ENCODE results near the gene EXTL1.
"Not testable (repeated sequence)": the region's sequence is repeated elsewhere in the genome, so short reads cannot be mapped to it uniquely, and the experiment has no call there.

EXTL1 gene, protein sequence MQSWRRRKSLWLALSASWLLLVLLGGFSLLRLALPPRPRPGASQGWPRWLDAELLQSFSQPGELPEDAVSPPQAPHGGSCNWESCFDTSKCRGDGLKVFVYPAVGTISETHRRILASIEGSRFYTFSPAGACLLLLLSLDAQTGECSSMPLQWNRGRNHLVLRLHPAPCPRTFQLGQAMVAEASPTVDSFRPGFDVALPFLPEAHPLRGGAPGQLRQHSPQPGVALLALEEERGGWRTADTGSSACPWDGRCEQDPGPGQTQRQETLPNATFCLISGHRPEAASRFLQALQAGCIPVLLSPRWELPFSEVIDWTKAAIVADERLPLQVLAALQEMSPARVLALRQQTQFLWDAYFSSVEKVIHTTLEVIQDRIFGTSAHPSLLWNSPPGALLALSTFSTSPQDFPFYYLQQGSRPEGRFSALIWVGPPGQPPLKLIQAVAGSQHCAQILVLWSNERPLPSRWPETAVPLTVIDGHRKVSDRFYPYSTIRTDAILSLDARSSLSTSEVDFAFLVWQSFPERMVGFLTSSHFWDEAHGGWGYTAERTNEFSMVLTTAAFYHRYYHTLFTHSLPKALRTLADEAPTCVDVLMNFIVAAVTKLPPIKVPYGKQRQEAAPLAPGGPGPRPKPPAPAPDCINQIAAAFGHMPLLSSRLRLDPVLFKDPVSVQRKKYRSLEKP

GRCh38 chr1:26021647-26022403 is at the start of gene EXTL1:
Gene EXTL1, plus strand, starts transcription at chr1:26021775. Its CDS starts 872 bp downstream, at chr1:26022647.
- DNase-seq, result no peak

- no peak for DNase-seq
Measured at GRCh38 chr1:25971811-25972180, 49.8 kb upstream of the EXTL1 start.

DNA sequence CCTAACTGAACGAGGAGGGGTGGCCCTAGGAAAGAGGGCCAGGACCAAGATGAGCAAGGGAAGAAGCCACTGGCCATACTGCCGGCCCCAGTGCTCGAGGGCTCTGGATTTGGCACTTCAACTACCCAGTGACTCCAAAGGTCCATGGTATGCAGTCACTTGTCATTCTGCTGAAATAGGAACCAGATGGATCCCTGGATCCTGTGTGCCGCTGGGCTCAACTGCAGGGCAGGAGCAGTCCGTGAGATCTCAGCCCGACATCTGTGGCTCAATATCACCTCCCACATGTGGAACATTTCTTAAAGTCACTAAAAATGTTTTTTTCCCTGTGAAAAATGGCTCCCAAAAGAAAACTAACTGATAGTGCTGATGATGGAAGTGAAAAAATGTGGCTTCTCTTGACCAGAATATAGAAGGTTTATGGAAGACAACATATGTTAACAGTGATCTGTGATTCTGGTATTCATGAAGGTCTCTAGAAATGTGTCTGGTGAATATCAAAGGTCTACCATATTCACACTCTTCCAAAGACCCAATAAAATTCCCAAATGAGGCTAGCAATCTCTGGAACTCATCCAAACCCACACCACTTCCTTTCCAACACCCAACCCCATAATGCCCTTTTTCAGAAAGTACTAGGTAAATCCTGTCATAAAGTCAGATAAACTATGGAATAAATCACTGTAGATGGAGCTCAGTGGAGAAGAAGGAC is 47.8 kb upstream of the EXTL1 start:
- no peak for DNase-seq

DNA sequence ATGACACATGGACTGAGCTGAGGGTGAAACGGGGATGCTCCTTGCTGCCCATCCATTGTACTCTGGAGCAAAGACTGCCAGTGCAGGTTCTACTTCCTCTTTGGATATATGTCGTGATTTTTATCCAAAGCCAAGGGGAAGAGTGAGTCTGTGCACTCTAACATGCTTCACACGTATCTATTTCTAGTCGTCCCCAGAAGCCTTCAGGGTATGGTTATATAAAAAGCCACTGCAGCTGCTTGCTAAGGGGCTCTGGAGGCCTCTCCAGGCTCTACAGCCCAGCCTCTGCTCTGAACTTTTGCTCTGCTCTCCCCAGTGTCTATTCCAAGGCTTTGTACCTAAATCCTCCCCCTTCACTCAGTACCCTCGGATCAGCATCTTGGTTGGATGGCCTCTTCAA is 43.8 kb upstream of the EXTL1 start:
- DNase-seq, result no peak

DNA sequence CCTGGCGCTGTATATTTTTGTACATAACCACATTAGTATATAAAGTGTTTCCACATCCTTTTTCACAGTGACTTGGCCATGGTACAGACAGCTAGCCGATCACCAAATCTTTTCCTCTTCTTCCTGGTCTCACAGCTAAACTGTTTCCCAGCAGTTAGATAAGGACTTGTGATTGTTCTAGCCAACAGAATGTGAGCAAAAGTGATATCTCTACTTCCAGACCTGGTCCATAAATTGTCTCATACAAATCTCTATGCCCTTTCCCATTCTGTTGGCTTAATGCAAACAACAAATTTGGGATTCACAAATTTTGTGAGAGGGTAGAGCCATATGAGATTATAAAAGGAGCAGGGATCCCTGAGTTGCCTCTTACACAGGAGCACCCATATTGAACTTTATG is 43.2 kb upstream of the EXTL1 start:
- no peak for DNase-seq

GRCh38 chr1:25979210-25979609 is 42.4 kb upstream of the EXTL1 start:
- no peak for DNase-seq

- DNase-seq, result no peak
Measured at GRCh38 chr1:25985171-25985570, 36.4 kb upstream of the EXTL1 start.

DNA sequence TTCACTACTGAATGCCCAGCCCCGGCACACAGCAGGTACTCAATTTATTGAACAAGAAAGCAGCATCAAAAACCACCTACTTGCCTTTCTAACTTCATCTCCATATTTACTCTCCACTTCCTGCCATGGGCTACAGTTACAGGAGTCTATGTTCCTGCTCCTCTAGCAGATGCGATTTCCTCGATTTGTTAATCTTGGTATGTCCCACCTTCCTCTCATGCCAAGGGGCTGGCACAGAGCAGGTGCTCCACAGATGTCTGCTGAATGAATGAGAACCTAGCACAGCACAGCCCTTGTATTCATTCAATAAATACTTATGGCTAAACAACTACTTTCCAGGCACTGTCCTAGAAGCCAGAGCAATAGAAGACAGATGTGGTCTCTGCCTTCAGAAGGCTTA is 35.9 kb upstream of the EXTL1 start:
- DNase-seq, result no peak

- DNase-seq, result not testable (repeated sequence)
Measured at GRCh38 chr1:25986773-25987172, 34.8 kb upstream of the EXTL1 start.

DNA sequence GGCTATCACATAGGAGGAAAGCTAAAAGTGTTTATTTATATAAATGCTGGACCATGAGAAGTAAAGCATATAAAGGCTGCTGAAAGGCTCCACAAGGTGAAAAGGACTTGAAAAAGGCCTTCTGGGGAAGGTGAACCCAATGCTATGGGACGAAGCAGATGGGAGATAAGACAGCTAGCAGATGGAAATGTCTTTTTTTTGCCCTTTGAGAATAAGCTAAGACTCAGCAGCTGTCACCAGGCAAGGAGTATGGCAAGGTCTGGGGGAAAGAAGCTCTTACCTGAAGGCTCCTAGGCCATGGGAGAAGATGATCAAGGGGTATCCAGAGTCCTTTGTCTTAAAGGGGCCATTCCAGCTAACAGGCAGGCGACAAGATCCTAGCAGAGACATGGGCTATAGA is 33.6 kb upstream of the EXTL1 start:
- no peak for DNase-seq

DNA sequence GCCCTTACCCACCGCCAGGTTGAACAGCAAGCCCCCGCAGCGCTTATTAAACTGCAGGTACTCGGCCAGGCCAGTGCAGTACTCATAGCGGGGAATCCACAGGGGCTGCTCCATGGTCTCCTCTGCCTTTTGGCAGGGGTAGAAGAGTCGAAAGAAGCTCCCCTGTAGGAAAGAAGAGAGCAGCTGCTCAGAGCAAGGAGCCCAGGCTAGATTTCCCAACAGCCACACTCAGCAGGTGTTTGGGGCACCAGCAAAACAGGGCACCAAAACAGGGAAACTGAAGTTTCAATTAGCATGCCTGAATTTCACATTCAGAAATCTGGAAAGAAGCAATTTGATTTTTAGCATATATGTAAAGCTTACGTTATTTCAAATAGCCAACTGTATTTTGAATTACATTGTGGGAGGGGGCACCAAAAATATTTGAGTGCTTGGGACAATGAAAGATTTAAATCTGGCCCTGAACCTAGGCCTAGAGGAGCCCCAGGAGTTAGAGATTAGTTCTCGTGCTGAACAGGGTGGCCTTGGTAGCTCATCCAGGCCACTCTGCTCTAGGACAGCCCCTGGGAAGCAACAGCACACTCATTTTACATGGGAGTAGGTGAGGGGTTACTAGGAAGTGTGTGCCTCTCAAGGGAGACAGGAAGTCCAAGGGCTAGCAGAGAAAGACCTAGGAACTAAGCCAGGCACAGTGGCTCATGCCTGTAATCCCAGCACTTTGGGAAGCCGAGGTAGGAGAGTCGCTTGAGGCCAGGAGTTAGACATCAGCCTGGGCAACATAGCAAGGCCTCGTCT is 31.9 kb upstream of the EXTL1 start:
- no peak for DNase-seq

DNA sequence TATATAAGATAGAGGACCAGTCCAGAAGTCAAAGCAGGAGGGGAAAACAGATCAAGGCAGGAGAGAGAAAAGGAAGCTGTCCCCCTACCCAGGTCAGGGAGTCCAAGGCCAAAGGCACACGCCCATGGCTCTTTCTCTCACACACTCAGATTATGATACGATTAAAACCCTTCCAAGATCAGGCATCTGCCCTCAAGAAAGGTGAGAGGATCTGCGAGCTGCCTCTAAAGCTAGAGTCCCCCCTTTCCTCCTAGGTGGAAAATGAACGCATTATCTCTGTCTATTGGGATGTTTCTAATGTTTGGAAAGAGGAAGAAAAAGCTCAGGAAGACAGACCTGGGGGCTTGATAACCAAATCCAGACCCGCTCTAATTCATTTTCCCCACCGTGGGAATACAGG is 31.3 kb upstream of the EXTL1 start:
- DNase-seq, result no peak

DNA sequence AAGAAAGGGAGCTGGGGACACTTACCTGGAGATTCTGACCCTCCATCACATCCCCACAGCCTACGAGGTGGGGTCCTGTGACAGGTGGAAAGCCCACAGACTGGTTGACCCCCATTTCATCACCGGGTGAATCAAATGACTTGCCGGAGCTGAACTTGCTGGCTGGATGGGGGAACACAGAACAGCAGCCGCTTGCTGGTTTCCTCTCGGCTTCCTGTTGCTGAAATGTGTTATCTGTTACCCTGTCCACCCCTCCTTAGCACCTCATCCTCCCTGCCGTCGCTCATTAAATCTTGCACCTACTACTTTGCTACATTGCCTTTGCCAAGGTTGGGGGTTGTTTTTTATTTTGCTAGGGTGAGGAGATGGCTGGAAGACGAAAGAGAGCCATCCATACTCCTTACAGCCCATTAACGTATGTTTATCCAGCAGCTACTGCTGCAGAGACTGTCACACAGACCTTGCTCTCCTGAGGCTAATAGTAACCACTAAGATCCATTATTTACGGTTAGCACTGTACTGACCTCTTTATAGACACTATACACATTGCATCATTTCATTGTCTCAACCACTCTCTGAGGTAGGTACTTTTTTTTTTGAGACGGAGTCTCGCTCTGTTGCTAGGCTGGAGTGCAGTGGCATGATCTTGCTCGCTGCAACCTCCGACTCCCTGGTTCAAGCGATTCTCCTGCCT is 30.7 kb upstream of the EXTL1 start:
- DNase-seq, result no peak

GRCh38 chr1:25991937-25992688 is 29.5 kb upstream of the EXTL1 start:
- no peak for DNase-seq

- no peak for DNase-seq
Measured at GRCh38 chr1:25992689-25993171, 28.8 kb upstream of the EXTL1 start.

- no peak for DNase-seq
Measured at GRCh38 chr1:25993197-25993951, 28.2 kb upstream of the EXTL1 start.

DNA sequence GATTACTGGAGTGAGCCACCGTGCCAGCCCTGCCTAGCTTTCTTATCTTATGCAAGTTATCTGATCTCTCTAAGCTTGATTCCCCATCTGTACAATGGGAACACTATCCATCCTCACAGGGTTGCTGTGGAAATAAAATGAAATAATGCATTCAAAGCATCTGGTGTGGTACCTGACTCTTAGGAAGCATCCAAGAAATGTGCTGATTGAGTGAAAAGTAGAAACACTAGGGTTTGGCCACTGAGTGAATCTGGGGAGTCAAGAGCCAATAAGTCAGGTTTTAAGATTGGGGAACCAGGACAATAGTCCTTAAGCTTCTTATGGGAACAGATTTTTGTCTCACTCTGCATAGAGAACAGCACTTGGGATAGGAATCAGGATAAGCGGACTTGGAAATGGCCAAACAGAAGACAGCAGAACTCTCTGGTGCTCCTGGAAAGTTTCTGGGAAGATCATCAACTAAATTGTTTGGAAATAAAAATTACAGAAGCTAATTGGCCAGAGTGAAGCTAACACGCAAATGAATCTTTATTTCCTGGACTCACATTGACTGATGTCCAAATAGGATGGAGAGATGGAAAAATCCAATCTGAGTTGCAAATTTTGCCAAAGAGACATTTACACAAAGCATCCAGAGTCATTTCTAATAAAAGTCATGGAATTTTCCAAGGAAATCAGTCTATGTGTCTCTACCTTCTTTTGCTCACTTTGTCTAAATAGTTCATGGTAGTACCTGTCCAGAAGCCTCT is 27.0 kb upstream of the EXTL1 start:
- DNase-seq, result no peak

DNA sequence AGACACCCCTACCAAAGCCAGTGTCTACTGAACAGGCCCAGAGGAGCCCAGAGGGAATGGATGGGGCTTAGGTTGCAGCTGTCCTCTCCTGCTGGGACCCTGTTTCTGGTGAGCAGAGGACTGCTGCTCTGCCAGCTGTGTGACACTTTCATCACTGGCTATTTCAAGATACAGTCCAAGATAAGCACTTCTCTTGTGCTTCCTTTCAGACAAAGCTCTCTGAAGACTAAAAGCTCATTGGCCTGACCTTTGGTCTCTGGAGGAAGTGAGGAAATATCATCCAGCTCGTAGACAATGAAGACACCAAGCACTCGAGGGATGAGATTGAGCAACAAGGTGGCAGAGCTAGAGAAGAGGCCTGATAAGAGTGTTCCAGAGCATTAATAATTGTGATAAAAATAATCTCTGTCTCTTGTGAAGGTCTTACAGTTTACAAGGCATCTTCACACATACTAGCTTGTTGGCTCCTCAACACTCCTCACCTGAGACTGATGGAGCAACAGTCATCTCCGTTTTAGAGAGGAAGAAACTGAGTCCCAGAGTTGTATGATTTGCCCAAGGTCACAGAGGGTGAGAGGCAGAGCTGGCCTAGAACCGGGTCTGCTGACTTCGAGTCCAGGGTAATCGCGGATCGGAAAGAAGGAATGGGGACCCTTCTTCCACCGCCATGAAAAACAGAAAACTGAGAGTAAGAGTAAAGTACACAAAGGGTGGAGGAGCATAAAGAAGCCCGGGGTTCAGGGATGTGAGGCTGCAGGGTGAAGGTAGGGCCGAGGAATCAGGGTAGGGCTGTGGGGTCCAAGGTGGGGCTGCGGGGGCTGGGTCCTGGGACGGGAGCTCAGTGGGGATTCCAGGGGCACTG is 24.4 kb upstream of the EXTL1 start:
- DNase-seq, result no peak
